Measurements from ENCODE around the gene C4B. TPM values are rescaled to one million over a fixed set of nuclear protein-coding genes. Genes with fewer than 3 reads are reported as not detected.

Gene C4B
- total and polyA plus RNA-seq, 2 experiments from 2014 or later: 0.57 TPM; not detected in 1

- Mint-ChIP-seq H3K4me1 (peaks cover 3% of the 10 kb centered on the region; the same call in 2 of the 3 replicates), H3K36me3 (ENCODE audit: low read depth) (no peaks in the 10 kb centered on the region), H3K27me3 (ENCODE audit: insufficient read depth, low read depth, poor library complexity) (peaks cover 8% of the 10 kb centered on the region), H3K4me3 (no peak overlapping the region), H3K27ac (peak overlapping the region; percentile 56; the same call in 1 of the 2 replicates), H3K9me3 (no peaks in the 10 kb centered on the region; the same call in 2 of the 3 replicates)
- no peak for TF ChIP-seq REST (IDR thresholded peaks at IDR 0.05; ENCODE audit: unreplicated experiment)
- TF ChIP-seq ZNF462 (CRISPR knock-in tag; IDR thresholded peaks at IDR 0.05): no peak
- no peak for TF ChIP-seq EZH2 (IDR thresholded peaks at IDR 0.05; ENCODE audit: low read depth, unreplicated experiment)
- no peak for TF ChIP-seq POLR2AphosphoS5 (IDR thresholded peaks at IDR 0.05; ENCODE audit: low read depth)
- no peak for TF ChIP-seq NANOG (IDR thresholded peaks at IDR 0.05; ENCODE audit: borderline replicate concordance)
- TF ChIP-seq CREB1 (CRISPR knock-in tag; IDR thresholded peaks at IDR 0.05; ENCODE audit: low read depth): no peak
- TF ChIP-seq ETS1 (IDR thresholded peaks at IDR 0.05): no peak
- TF ChIP-seq STAT1 (IDR thresholded peaks at IDR 0.05; ENCODE audit: unreplicated experiment): no peak
- no peak for TF ChIP-seq EZH2phosphoT487 (IDR thresholded peaks at IDR 0.05; ENCODE audit: unreplicated experiment)
- TF ChIP-seq CTCF (conservative IDR thresholded peaks at IDR 0.05; ENCODE audit: low read depth in 2 of 2): no peak
- TF ChIP-seq JUNB (IDR thresholded peaks at IDR 0.05; ENCODE audit: unreplicated experiment): no peak
- TF ChIP-seq ZNF114 (CRISPR knock-in tag; IDR thresholded peaks at IDR 0.05): no peak
- no peak for TF ChIP-seq ZNF331 (CRISPR knock-in tag; IDR thresholded peaks at IDR 0.05; ENCODE audit: low read depth)
- ATAC-seq (no peak), DNase-seq (ENCODE audit: low spot score) (no peak)
- Histone ChIP-seq H3K9me2 (ENCODE audit: insufficient read depth) (no peaks in the 10 kb centered on the region), H3K27ac (ENCODE audit: low read depth) (no peak overlapping the region), H3K4me2 (no peak overlapping the region), H3K79me2 (replicated peaks; ENCODE audit: insufficient read depth) (no peaks in the 10 kb centered on the region), H2AFZ (no peak overlapping the region), H3K27me3 (ENCODE audit: insufficient read depth) (no peaks in the 10 kb centered on the region), H4K20me1 (replicated peaks; ENCODE audit: insufficient read depth) (no peaks in the 10 kb centered on the region), H3K4me1 (ENCODE audit: insufficient read depth) (no peaks in the 10 kb centered on the region; the same call in 1 of the 2 replicates), H3K4me3 (no peak overlapping the region), H3K36me3 (ENCODE audit: insufficient read depth) (no peaks in the 10 kb centered on the region), H3F3A (replicated peaks; ENCODE audit: low read depth) (0 out of 2 replicates have a peak, but pooled peaks cover 3% of the 10 kb centered on the region)
These were observed 32.5 kb downstream of the C4B start for GRCh38 chr6:32047084-32047478.

Measured in GM23338 (cell line).